GM18526 (cell line): ENCODE results near the gene LOXHD1.

ENCODE experiments used
- POLR2A ChIP-seq: IDR thresholded peaks from 3 replicates; pipeline ENCODE4 v1.6.1; 2011; ENCODE audit not compliant: insufficient read length; ENCODE audit errors: extremely low read depth

Gene LOXHD1

GRCh38 chr18:46560671-46561045 is 96.4 kb downstream of the LOXHD1 start:
- TF ChIP-seq POLR2A = no peak

- TF ChIP-seq POLR2A = no peak
These were observed 96.9 kb downstream of the LOXHD1 start for GRCh38 chr18:46559946-46560670.

GRCh38 chr18:46559296-46559695 is 97.7 kb downstream of the LOXHD1 start:
- no peak for TF ChIP-seq POLR2A

- TF ChIP-seq POLR2A = no peak
These were observed 100.3 kb downstream of the LOXHD1 start for GRCh38 chr18:46556590-46557206.

GRCh38 chr18:46555724-46556123 is 101.3 kb downstream of the LOXHD1 start:
- no peak for TF ChIP-seq POLR2A

GRCh38 chr18:46555213-46555612 is 101.8 kb downstream of the LOXHD1 start:
- no peak for TF ChIP-seq POLR2A

GRCh38 chr18:46554406-46555080 is 102.5 kb downstream of the LOXHD1 start:
- no peak for TF ChIP-seq POLR2A

- TF ChIP-seq POLR2A = no peak
These were observed 106.4 kb downstream of the LOXHD1 start for GRCh38 chr18:46550609-46551008.

- no peak for TF ChIP-seq POLR2A
These were observed 109.5 kb downstream of the LOXHD1 start for GRCh38 chr18:46547520-46547919.

- TF ChIP-seq POLR2A = no peak
These were observed 110.8 kb downstream of the LOXHD1 start for GRCh38 chr18:46546111-46546640.

GRCh38 chr18:46542545-46542944 is 114.5 kb downstream of the LOXHD1 start:
- TF ChIP-seq POLR2A = no peak

- no peak for TF ChIP-seq POLR2A
These were observed 115.3 kb downstream of the LOXHD1 start for GRCh38 chr18:46541626-46542189.

GRCh38 chr18:46538376-46538775 is 118.6 kb downstream of the LOXHD1 start:
- TF ChIP-seq POLR2A = no peak

GRCh38 chr18:46536215-46536874 is 120.7 kb downstream of the LOXHD1 start:
- no peak for TF ChIP-seq POLR2A

GRCh38 chr18:46531482-46531881 is 125.5 kb downstream of the LOXHD1 start:
- no peak for TF ChIP-seq POLR2A
